HEK293 (cell line): ENCODE measurements around the gene GHRHR.

Experiments
- CTCF ChIA-PET: fragments of 350-600 bp; formaldehyde crosslinking; extraction: SDS; loops from one replicate; lab custom pipeline; 2021; ENCODE audit warnings: antibody characterized with exemption; lab: Yijun Ruan, JAX
- POLR2A ChIA-PET: fragments of 300-600 bp; formaldehyde crosslinking; extraction: SDS; loops from one replicate; lab custom pipeline; 2020; ENCODE audit warnings: antibody characterized with exemption, inconsistent platforms; lab: Yijun Ruan, JAX
- H3K27ac ChIP-seq: fragments of 200-500 bp; sonication (Bioruptor generic); 2 replicates; pipeline ENCODE4 v1.5.1; 2014; ENCODE audit warnings: low read depth, low read length, control low read depth, inconsistent platforms; ENCODE audit errors: extremely low read depth
- H3K36me3 ChIP-seq, 2 experiments: fragments of 200-500 bp in 1 of 2; sonication (Bioruptor generic) in 1 of 2; 1 replicate in 1 of 2; 2 replicates in 1 of 2; pipeline ENCODE4 v1.5.1; 2014 to 2017; ENCODE audit warnings: inconsistent platforms in 2 of 2, low read length in 2 of 2; ENCODE audit not compliant: control insufficient read depth in 2 of 2, insufficient read depth in 1 of 2
- H3K4me1 ChIP-seq: fragments of 200-500 bp; sonication (Bioruptor generic); 2 replicates; pipeline ENCODE4 v1.5.1; 2014; ENCODE audit warnings: mild to moderate bottlenecking, low read length, inconsistent platforms; ENCODE audit not compliant: control insufficient read depth, insufficient read depth
- H3K4me3 ChIP-seq: 2 replicates; pipeline ENCODE4 v1.5.1; 2011; ENCODE audit warnings: low read depth, mild to moderate bottlenecking, control low read depth, low read length, moderate library complexity
- H3K9me3 ChIP-seq: fragments of 200-500 bp; sonication (Bioruptor generic); 2 replicates; pipeline ENCODE4 v1.5.1; 2014; ENCODE audit warnings: low read depth, low read length, inconsistent platforms; ENCODE audit not compliant: control insufficient read depth, insufficient read depth
- ELK4 ChIP-seq: IDR thresholded peaks from 2 replicates; pipeline ENCODE4 v1.6.1; 2011; ENCODE audit warnings: mild to moderate bottlenecking, low read depth, low read length, borderline replicate concordance
- HIC1 ChIP-seq: fragments of 450-650 bp; formaldehyde crosslinking; IDR thresholded peaks from 2 replicates; pipeline ENCODE4 v1.5.1; 2016; ENCODE audit warnings: missing biosample characterization, missing genetic modification characterization
- KLF16 ChIP-seq: fragments of 450-650 bp; formaldehyde crosslinking; IDR thresholded peaks from 2 replicates; pipeline ENCODE4 v1.5.1; 2017; ENCODE audit warnings: missing biosample characterization, missing genetic modification characterization
- MEIS1 ChIP-seq: sonication (generic); formaldehyde crosslinking; IDR thresholded peaks from 2 replicates; pipeline ENCODE4 v1.8.1; 2022; ENCODE audit warnings: missing genetic modification reagents, mild to moderate bottlenecking, borderline replicate concordance
- SETDB1 ChIP-seq: IDR thresholded peaks from one replicate; pipeline ENCODE4 v1.6.1; 2017; ENCODE audit warnings: mild to moderate bottlenecking, low read length, moderate library complexity, mixed read lengths; ENCODE audit not compliant: insufficient read length
- ZBTB7A ChIP-seq: fragments of 450-650 bp; formaldehyde crosslinking; IDR thresholded peaks from 2 replicates; pipeline ENCODE4 v1.5.1; 2016; ENCODE audit warnings: low read depth, missing biosample characterization, missing genetic modification characterization
- ZNF169 ChIP-seq: fragments of 450-650 bp; formaldehyde crosslinking; IDR thresholded peaks from 2 replicates; pipeline ENCODE4 v1.5.1; 2016; ENCODE audit warnings: missing biosample characterization, missing genetic modification characterization
- ZNF175 ChIP-seq: fragments of 450-650 bp; formaldehyde crosslinking; IDR thresholded peaks from 2 replicates; pipeline ENCODE4 v1.5.1; 2016; ENCODE audit warnings: missing biosample characterization, missing genetic modification characterization
- ZNF335 ChIP-seq: fragments of 450-650 bp; formaldehyde crosslinking; conservative IDR thresholded peaks from 2 replicates; pipeline ENCODE4 v1.5.1; 2016; ENCODE audit warnings: missing biosample characterization, missing genetic modification characterization
- ZNF391 ChIP-seq: fragments of 450-650 bp; formaldehyde crosslinking; IDR thresholded peaks from 2 replicates; pipeline ENCODE4 v1.5.1; 2016; ENCODE audit warnings: low read depth, missing biosample characterization, missing genetic modification characterization, borderline replicate concordance
- ZNF394 ChIP-seq: fragments of 450-650 bp; formaldehyde crosslinking; IDR thresholded peaks from 2 replicates; pipeline ENCODE4 v1.5.1; 2016; ENCODE audit warnings: missing biosample characterization, missing genetic modification characterization, mild to moderate bottlenecking, moderate library complexity, borderline replicate concordance
- ZNF426 ChIP-seq: fragments of 450-650 bp; formaldehyde crosslinking; IDR thresholded peaks from 2 replicates; pipeline ENCODE4 v1.5.1; 2017; ENCODE audit warnings: missing biosample characterization, missing genetic modification characterization, mild to moderate bottlenecking, inconsistent platforms, moderate library complexity
- ZNF654 ChIP-seq: fragments of 450-650 bp; formaldehyde crosslinking; IDR thresholded peaks from 2 replicates; pipeline ENCODE4 v1.5.1; 2016; ENCODE audit warnings: low read depth, missing biosample characterization, missing genetic modification characterization
- TF ChIP-seq, protein P1 (sequence below): fragments of 450-650 bp; formaldehyde crosslinking; IDR thresholded peaks from 2 replicates; pipeline ENCODE4 v1.5.1; 2016; ENCODE audit warnings: missing biosample characterization, missing genetic modification characterization, borderline replicate concordance
- TF ChIP-seq, protein P2 (sequence below): fragments of 450-650 bp; formaldehyde crosslinking; IDR thresholded peaks from 2 replicates; pipeline ENCODE4 v1.5.1; 2016; ENCODE audit warnings: missing biosample characterization, missing genetic modification characterization
- TF ChIP-seq, protein P3 (sequence below): fragments of 450-650 bp; formaldehyde crosslinking; IDR thresholded peaks from 2 replicates; pipeline ENCODE4 v1.5.1; 2016; ENCODE audit warnings: missing biosample characterization, missing genetic modification characterization
- TF ChIP-seq, protein P4 (sequence below): fragments of 450-650 bp; formaldehyde crosslinking; IDR thresholded peaks from 2 replicates; pipeline ENCODE4 v1.5.1; 2016; ENCODE audit warnings: missing biosample characterization, missing genetic modification characterization

The GHRHR gene

GRCh38 chr7:31003097-31003496 is 39.3 kb downstream of the GHRHR start (continued):
- TF ChIP-seq, protein P1, sequence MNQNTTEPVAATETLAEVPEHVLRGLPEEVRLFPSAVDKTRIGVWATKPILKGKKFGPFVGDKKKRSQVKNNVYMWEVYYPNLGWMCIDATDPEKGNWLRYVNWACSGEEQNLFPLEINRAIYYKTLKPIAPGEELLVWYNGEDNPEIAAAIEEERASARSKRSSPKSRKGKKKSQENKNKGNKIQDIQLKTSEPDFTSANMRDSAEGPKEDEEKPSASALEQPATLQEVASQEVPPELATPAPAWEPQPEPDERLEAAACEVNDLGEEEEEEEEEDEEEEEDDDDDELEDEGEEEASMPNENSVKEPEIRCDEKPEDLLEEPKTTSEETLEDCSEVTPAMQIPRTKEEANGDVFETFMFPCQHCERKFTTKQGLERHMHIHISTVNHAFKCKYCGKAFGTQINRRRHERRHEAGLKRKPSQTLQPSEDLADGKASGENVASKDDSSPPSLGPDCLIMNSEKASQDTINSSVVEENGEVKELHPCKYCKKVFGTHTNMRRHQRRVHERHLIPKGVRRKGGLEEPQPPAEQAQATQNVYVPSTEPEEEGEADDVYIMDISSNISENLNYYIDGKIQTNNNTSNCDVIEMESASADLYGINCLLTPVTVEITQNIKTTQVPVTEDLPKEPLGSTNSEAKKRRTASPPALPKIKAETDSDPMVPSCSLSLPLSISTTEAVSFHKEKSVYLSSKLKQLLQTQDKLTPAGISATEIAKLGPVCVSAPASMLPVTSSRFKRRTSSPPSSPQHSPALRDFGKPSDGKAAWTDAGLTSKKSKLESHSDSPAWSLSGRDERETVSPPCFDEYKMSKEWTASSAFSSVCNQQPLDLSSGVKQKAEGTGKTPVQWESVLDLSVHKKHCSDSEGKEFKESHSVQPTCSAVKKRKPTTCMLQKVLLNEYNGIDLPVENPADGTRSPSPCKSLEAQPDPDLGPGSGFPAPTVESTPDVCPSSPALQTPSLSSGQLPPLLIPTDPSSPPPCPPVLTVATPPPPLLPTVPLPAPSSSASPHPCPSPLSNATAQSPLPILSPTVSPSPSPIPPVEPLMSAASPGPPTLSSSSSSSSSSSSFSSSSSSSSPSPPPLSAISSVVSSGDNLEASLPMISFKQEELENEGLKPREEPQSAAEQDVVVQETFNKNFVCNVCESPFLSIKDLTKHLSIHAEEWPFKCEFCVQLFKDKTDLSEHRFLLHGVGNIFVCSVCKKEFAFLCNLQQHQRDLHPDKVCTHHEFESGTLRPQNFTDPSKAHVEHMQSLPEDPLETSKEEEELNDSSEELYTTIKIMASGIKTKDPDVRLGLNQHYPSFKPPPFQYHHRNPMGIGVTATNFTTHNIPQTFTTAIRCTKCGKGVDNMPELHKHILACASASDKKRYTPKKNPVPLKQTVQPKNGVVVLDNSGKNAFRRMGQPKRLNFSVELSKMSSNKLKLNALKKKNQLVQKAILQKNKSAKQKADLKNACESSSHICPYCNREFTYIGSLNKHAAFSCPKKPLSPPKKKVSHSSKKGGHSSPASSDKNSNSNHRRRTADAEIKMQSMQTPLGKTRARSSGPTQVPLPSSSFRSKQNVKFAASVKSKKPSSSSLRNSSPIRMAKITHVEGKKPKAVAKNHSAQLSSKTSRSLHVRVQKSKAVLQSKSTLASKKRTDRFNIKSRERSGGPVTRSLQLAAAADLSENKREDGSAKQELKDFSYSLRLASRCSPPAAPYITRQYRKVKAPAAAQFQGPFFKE (tag by site-specific recombination): no peak
- TF ChIP-seq HIC1 (tag by site-specific recombination): no peak
- TF ChIP-seq, protein P2, sequence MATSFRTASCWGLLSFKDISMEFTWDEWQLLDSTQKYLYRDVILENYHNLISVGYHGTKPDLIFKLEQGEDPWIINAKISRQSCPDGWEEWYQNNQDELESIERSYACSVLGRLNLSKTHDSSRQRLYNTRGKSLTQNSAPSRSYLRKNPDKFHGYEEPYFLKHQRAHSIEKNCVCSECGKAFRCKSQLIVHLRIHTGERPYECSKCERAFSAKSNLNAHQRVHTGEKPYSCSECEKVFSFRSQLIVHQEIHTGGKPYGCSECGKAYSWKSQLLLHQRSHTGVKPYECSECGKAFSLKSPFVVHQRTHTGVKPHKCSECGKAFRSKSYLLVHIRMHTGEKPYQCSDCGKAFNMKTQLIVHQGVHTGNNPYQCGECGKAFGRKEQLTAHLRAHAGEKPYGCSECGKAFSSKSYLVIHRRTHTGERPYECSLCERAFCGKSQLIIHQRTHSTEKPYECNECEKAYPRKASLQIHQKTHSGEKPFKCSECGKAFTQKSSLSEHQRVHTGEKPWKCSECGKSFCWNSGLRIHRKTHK: no peak
- TF ChIP-seq KLF16 (tag by site-specific recombination): no peak
- TF ChIP-seq, protein P3, sequence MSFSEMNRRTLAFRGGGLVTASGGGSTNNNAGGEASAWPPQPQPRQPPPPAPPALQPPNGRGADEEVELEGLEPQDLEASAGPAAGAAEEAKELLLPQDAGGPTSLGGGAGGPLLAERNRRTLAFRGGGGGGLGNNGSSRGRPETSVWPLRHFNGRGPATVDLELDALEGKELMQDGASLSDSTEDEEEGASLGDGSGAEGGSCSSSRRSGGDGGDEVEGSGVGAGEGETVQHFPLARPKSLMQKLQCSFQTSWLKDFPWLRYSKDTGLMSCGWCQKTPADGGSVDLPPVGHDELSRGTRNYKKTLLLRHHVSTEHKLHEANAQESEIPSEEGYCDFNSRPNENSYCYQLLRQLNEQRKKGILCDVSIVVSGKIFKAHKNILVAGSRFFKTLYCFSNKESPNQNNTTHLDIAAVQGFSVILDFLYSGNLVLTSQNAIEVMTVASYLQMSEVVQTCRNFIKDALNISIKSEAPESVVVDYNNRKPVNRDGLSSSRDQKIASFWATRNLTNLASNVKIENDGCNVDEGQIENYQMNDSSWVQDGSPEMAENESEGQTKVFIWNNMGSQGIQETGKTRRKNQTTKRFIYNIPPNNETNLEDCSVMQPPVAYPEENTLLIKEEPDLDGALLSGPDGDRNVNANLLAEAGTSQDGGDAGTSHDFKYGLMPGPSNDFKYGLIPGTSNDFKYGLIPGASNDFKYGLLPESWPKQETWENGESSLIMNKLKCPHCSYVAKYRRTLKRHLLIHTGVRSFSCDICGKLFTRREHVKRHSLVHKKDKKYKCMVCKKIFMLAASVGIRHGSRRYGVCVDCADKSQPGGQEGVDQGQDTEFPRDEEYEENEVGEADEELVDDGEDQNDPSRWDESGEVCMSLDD: no peak

DNA sequence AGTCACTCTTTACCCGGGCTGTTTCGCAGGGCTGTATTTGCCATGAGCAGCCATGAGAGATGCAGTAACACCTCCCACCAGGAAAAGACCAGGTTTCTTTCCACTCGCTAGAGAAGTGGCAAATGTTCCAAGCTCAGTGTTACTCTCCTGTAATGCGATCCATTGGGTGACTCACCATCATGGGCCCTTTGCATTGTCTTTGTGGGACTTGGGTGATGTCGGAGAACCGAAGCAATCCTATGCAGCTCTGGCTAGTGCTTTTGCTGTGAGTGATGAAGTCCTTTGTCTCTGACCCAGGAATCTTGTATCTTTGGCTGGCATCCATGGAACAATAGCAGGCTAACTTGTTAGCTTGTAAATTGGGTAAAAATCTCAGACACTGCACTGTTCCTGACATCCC is 40.0 kb downstream of the GHRHR start:
- no peaks in the 10 kb centered on the region for H3K36me3 ChIP-seq
- ChIA-PET POLR2A (no interaction called here), CTCF (interaction anchor here (1.3 kb wide), 2 partner anchors 20 to 30 kb away, joined by 3 to 5 read pairs; no protein-coding TSS in a partner anchor)
- H3K4me3 ChIP-seq: no peak overlapping the region
- no peak overlapping the region for H3K27ac ChIP-seq
- no peaks in the 10 kb centered on the region for H3K9me3 ChIP-seq
- TF ChIP-seq ZNF394 (tag by site-specific recombination) (no peak), SETDB1 (peak; percentile 67), ZNF391 (no peak)
- no peaks in the 10 kb centered on the region for H3K4me1 ChIP-seq

- Histone ChIP-seq H3K4me3 (no peak overlapping the region), H3K4me1 (no peaks in the 10 kb centered on the region), H3K9me3 (no peaks in the 10 kb centered on the region), H3K27ac (no peak overlapping the region), H3K36me3 (no peaks in the 10 kb centered on the region)
- ChIA-PET POLR2A (no interaction called here), CTCF (interaction anchor here (1.3 kb wide), 1 partner anchor 30 kb away, joined by 3 read pairs; no protein-coding TSS in a partner anchor)
- TF ChIP-seq, protein P4, sequence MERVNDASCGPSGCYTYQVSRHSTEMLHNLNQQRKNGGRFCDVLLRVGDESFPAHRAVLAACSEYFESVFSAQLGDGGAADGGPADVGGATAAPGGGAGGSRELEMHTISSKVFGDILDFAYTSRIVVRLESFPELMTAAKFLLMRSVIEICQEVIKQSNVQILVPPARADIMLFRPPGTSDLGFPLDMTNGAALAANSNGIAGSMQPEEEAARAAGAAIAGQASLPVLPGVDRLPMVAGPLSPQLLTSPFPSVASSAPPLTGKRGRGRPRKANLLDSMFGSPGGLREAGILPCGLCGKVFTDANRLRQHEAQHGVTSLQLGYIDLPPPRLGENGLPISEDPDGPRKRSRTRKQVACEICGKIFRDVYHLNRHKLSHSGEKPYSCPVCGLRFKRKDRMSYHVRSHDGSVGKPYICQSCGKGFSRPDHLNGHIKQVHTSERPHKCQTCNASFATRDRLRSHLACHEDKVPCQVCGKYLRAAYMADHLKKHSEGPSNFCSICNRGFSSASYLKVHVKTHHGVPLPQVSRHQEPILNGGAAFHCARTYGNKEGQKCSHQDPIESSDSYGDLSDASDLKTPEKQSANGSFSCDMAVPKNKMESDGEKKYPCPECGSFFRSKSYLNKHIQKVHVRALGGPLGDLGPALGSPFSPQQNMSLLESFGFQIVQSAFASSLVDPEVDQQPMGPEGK (tag by site-specific recombination): no peak
- no peak for TF ChIP-seq ZNF426 (tag by site-specific recombination)
- TF ChIP-seq ZBTB7A: no peak
- no peak for TF ChIP-seq ELK4
- no peak for TF ChIP-seq MEIS1 (CRISPR knock-in tag)
- no peak for TF ChIP-seq ZNF335 (tag by site-specific recombination)
- TF ChIP-seq ZNF175 (tag by site-specific recombination): no peak
- no peak for TF ChIP-seq ZNF654 (tag by site-specific recombination)
- no peak for TF ChIP-seq ZNF169 (tag by site-specific recombination)
- no peak for TF ChIP-seq ZNF394 (tag by site-specific recombination)
These were observed 40.6 kb downstream of the GHRHR start for GRCh38 chr7:31004393-31004792.
